GM18511 (cell line): ENCODE measurements around the gene OTOF.

Experiments
- ATAC-seq: cut with Tn5 transposase; IDR thresholded peaks from one replicate; pipeline ENCODE4 v1.9.1; 2021; ENCODE audit warnings: mild to moderate bottlenecking, moderate library complexity; ENCODE audit not compliant: unreplicated experiment

Gene OTOF

GRCh38 chr2:26503231-26503880 lies 25.4 kb upstream of the OTOF start:
- ATAC-seq: peak; percentile 86

GRCh38 chr2:26500406-26500805 lies 22.5 kb upstream of the OTOF start:
- no peak for ATAC-seq

GRCh38 chr2:26495705-26496297 lies 17.9 kb upstream of the OTOF start:
- ATAC-seq: no peak

- ATAC-seq: no peak
Observed at GRCh38 chr2:26494891-26495290, 17.0 kb upstream of the OTOF start.

GRCh38 chr2:26494199-26494598 lies 16.3 kb upstream of the OTOF start:
- ATAC-seq: no peak

- no peak for ATAC-seq
Observed at GRCh38 chr2:26493566-26493965, 15.6 kb upstream of the OTOF start.

GRCh38 chr2:26492749-26493515 lies 15.0 kb upstream of the OTOF start:
- ATAC-seq: no peak

GRCh38 chr2:26491563-26492167 lies 13.7 kb upstream of the OTOF start:
- ATAC-seq: no peak

- no peak for ATAC-seq
Observed at GRCh38 chr2:26489213-26489850, 11.4 kb upstream of the OTOF start.

- ATAC-seq: no peak
Observed at GRCh38 chr2:26488463-26489212, 10.7 kb upstream of the OTOF start.

- ATAC-seq: no peak
Observed at GRCh38 chr2:26487192-26487591, 9.3 kb upstream of the OTOF start.

- ATAC-seq: no peak
Observed at GRCh38 chr2:26486789-26487188, 8.9 kb upstream of the OTOF start.

- no peak for ATAC-seq
Observed at GRCh38 chr2:26485725-26486418, 7.9 kb upstream of the OTOF start.

- no peak for ATAC-seq
Observed at GRCh38 chr2:26485099-26485498, 7.2 kb upstream of the OTOF start.

GRCh38 chr2:26484579-26484978 lies 6.7 kb upstream of the OTOF start:
- no peak for ATAC-seq

GRCh38 chr2:26483957-26484565 lies 6.1 kb upstream of the OTOF start:
- ATAC-seq: no peak

GRCh38 chr2:26483516-26483915 lies 5.6 kb upstream of the OTOF start:
- no peak for ATAC-seq

GRCh38 chr2:26483027-26483326 lies 5.1 kb upstream of the OTOF start:
- no peak for ATAC-seq

GRCh38 chr2:26482211-26483026 lies 4.5 kb upstream of the OTOF start:
- no peak for ATAC-seq
